Activated naive CD4-positive, alpha-beta T cell treated with anti-CD3 and anti-CD28 coated beads, Interleukin-2, amount 50 U/mL, for 16 hours (primary cell): ENCODE measurements around the gene NAGK.
"Not testable (repeated sequence)": the region's sequence is repeated elsewhere in the genome, so short reads cannot be mapped to it uniquely, and the experiment has no call there.

Experiments used
- DNase-seq: peaks from one replicate; pipeline ENCODE4 v3.0.0-alpha.2; 2020

NAGK gene

DNA sequence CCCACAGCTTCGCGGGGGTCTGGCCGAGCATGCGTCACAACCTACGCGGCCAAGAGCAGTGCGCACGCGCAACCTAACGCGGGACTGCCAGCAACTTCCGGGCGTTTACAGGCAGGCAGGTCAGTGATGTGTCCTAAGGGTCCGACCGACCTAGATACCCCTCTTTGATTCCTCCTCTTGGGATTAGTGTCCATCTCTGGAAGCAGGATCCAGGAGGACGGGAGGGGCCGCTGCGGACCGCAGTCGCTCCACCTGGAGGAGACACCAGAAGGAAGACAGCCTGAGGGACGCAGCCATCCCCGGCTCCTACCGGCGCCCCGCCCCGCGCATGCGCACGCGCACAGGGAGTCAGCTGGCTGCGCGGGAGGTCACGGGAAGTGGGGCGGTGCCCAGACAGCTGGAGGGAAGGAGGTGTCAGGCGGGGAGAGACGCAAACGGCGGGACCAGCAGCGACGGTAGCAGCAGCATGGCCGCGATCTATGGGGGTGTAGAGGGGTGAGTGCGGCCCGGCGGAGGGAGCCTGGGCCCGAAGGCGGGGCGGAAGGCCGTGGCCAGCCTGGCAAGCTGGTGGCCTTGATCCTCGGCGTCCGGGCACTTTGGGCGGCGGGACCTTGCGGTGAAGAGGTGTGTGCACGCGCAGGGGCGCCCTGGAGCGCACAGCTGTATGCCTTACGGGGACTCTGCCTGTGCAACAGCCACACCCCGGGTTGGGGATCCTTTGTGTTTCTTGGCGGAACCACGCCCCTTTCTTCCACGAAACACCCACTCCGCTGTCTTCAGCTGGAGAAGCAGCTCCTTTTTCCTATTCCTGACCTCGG lies at the start of gene NAGK:
Gene NAGK (plus strand): TSS at position 431 of the 818 bp plus-strand sequence. CDS start 36 bp downstream, at position 467.
- peak; percentile 98 for DNase-seq

DNA sequence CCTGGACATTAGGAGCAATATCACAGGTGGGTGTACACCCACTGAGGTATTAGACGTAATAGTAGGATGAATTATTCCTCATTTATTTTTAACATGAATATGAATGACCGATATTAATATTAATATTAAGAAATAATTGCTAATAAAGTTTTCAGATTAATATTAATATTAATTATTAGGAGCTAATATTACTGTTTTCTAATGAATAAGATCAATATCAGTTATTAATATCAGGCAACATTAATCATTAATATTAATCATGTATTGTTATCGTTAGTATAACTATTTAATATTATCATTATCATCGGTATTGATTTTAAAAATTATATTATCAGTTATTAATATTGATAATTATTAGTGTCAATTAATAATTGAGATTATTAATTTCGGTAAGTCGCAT lies 48.5 kb upstream of the NAGK start:
- DNase-seq: not testable (repeated sequence)

DNA sequence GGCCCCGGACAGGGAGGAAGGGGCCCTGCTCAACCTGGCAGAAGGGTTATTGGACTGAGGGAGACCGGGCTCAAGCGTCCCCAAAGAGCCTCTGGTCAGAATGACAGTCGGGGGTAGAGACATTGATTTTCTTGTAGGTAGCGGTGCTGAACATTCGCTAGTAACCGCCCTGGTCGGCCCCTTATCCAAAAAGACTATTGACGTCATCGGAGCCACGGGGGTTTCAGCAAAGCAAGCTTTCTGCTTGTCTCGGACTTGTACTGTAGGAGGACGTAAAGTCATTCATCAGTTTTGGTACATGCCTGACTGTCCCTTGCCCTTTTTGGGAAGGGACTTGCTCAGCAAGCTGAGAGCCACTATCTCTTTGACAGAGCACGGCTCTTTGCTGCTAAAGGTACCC lies 47.1 kb upstream of the NAGK start:
- not testable (repeated sequence) for DNase-seq

DNA sequence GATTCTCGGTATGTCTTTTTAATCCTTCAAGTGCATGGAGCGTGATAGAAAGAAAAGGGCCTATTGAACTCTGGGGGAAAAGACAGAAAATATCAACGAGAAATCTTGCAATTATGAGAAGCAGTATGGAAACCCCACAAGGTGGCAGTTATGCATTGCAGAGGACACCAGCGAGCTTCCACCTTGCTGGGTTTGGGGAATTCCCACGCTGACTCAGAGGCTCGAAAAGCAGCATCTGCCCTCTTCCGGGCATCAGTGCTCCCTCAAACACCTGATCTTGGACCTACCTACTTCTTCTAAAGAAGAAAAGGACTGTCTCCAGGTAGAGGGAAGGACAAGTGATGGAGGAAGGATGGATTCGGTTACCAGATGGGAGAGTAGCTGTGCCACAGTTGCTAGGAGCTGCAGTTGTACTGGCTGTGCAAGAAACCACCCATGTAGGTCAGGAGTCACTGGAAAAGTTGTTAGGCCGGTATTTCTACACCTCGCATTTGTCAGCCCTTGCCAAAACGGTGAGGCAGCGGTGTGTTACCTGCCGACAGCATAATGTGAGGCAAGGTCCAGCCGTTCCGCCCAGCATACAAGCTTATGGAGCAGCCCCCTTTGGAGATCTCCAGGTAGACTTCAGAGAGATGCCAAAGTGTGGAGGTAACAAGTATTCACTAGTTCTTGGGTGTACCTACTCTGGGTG lies 44.8 kb upstream of the NAGK start:
- peak; percentile 80 for DNase-seq

DNA sequence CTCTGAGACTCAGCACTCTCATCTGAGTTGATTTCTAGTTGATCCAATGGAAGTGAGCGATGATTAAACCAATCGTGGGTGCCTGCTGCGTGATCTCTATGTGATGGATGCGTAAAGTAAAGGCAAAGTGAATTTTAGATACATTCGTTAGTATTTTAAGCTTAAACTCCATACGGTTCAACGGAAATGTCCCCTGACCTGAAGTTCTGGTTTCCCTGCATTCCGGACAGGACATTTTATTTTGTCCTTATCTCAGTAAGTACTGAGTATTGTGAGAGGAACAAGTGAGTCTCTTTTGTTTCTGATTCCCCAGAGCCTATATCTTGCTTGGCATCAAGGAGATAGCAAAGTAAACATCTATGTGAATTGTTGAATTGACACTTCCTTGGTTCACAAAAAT lies 32.2 kb upstream of the NAGK start:
- DNase-seq: not testable (repeated sequence)

DNA sequence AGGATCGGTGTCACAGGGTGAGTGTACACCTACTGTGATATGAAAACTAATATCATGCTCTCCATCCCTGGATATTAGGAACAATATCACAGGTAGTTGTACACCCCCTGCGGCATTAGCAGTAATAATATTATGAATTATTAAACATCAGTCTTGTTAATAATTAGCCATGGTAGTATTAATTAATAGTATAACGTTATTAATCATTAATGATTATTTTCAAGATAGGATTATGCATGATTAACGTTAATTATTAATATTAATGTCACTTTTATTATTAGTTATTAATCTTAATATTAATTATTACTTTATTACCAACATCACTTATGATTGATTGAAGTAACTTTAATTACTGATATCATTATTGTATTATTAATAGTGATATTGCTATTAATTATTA lies 26.2 kb upstream of the NAGK start:
- DNase-seq: no peak

DNA sequence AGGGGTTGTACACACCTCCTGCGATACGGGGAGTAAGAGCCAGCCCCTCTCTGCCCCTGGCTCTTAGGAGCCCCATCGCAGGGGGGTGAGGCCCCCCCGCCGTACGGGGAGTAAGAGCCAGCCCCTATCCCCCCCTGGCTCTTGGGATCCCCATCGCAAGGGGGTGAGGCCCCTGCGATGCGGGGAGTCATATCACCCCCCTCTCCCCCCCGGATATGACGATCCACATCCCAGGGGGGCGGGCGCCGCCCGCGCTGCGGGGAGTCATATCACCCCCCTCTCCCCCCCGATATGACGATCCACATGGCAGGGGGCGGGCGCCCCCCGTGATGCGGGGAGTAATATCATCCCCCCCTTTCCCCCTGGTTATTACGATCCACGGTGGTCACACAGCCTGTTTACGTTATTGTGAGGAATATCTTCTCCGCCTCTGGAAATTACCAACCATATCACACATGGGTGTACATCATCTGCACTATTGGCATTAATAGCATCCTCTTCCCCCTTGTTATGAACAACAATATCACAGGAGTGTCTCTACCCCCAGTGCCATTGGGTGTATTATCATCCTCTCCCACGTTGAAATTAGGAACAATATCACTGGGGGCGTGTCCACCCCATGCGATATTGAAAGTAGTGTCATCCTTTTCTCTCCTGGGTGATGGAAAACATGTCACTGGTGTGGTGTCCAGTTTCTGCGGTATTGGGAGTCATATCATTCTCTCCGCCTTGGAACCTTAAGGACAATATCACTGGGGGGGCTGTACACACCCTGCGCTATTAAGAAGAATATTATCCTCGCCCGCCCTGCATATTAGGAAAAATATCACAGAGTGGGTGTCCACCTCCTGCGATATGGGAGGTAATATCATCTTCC lies 24.7 kb upstream of the NAGK start:
- DNase-seq: no peak

DNA sequence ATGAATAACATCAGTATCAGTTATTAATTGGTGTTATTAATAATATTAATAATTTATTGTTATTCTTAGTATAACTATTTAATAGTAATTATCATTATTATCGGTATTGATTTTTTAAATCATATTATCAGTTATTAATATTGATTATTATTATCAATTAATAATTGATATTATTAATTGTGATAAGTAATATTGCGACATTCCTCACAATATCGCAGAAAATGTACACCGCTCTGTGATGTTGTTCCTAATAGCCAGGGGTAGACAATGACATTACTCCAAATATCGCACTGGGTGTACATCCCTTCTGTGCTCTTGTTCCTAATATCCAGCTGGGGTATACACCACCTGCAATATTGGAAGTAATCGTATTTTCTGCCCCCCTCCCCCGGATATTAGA lies 23.3 kb upstream of the NAGK start:
- DNase-seq: no peak

DNA sequence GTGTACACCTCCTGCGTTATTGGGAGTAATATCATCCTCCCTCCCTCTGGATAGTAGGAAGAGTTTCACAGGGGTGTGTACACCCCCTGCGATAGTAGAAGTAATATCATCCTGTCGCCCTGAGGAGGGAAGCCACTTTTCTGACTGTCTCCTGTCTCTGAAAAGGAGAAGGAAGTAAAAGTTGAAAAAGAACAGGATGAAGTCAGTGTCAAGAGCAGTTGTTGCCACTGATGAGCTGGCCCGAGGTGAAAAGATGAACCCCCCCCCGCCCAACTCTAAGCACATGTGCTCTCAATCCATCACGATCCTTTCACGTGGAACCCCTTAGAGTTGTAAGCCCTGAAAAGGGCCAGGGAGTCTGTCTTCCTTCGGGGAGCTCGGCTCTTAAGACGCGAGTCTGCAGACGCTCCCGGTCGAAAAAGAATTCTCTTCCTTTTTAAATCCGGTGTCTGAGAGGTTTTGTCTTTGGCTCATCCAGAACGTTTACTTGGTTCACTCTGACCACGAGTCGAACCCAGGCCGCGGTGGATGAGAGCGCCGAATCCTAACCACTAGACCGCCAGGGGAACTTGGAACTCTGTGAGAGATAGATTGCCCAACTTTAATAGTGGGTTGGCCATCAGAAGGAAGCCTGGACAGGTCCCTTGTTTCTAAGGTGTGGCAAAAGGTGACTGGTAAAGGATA lies 22.4 kb upstream of the NAGK start:
- no peak for DNase-seq

DNA sequence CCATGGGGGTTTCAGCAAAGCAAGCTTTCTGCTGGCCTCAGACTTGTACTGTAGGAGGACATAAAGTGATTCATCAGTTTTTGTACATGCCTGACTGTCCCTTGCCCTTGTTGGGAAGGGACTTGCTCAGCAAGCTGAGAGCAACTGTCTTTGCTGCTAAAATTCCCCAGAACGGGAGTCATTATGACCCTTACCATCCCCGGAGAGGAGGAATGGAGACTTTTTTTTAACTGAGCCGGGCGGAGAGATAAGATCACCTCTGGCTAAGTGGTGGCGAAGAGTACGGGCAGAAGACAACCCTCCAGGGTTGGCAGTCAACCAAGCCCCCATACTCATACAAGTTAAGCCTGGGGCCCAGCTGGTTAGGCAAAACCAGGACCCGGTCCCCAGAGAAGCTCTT lies 20.4 kb upstream of the NAGK start:
- no peak for DNase-seq

DNA sequence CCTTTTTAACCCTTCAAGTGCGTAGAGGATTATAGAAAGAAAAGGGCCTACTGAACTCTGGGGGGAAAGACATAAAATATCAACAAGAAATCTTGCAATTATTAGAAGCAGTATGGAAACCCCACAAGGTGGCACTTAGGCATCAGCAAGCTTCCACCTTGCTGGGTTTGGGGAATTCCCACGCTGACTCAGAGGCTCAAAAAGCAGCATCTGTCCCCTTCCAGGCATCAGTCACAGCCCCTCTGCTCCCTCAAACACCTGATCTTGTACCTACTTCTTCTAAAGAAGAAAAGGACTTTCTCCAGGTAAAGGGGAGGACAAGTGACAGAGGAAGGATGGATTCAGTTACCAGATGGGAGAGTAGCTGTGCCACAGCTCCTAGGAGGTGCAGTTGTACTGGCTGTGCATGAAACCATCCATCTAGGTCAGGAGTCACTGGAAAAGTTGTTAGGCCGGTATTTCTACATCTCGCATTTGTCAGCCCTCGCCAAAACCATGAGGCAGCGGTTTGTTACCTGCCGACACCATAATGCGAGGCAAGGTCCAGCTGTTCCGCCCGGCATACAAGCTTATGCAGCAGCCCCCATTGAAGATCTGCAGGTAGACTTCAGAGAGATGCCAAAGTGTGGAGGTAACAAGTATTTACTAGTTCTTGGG lies 18.6 kb upstream of the NAGK start:
- peak; percentile 77 for DNase-seq

DNA sequence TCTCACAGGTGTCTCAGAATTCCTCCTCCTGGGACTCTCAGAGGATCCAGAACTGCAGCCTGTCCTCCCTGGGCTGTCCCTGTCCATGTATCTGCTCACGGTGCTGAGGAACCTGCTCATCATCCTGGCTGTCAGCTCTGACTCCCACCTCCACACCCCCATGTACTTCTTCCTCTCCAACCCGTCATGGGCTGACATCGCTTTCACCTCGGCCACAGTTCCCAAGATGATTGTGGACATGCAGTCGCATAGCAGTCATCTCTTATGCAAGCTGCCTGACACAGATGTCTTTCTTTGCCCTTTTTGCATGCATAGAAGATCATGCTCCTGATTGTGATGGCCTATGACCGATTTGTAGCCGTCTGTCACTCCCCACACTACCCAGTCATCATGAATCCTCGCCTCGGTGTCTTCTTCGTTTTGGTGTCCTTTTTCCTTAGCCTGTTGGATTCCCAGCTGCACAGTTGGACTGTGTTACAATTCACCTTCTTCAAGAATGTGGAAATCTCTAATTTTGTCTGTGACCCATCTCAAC lies 13.2 kb upstream of the NAGK start:
- not testable (repeated sequence) for DNase-seq

DNA sequence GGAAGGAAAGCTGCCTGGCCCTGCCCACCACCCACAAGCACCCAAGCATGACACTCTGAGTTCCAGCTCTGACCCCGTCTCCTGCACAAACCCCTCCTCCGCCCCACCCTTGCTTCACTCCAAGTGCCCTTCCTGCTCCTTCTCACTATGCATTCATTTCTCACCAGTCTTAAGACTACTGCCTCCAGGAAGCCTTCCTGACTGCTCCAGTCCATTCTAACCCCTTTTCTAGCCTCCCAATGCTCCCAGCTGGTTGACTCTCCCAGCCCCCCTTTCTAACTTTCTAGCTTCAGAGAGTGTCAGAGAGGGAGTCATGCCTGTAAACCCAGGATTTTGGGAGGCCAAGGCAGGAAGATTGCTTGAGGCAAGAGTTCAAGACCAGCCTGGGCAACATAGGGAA lies 8.2 kb upstream of the NAGK start:
- no peak for DNase-seq

DNA sequence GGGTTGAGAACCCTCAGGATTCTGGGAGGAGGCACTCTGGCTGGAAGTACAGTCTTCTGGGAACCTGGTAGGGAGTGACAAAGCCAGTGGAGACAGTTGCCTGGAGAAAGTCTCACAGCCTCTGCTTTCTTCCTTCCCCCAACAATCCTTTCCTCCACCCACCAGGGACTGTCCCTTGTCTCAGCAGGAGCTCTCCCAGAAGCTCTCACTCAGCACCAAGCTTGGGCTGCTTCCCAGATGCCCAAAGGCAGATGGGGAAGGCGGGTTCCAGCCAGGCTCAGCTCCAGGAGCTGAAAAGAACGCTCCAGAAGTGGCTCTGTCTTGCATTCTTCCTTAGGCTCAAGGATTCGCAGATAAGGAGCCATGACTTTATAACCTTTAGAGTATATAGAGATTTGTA lies 7.6 kb upstream of the NAGK start:
- DNase-seq: no peak

DNA sequence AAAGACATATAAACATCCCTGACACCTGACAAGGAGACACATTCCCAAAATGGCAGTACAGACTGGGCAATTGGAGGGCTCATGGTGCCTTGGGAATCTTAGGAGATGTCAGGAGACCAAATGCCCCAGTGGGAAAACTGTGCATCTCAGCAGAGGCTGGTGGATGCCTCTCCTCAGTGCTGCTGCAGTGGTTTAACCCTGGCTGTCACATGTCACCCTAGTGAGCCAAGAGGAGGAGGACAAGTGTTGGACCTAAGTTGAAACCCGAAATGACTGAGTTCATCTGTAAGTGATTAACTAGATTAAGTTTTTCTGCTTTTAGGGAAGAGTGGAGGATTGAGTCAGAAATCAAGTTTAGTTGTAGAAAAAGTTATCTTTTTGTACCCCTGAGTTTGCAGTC lies 5.2 kb upstream of the NAGK start:
- DNase-seq: no peak

DNA sequence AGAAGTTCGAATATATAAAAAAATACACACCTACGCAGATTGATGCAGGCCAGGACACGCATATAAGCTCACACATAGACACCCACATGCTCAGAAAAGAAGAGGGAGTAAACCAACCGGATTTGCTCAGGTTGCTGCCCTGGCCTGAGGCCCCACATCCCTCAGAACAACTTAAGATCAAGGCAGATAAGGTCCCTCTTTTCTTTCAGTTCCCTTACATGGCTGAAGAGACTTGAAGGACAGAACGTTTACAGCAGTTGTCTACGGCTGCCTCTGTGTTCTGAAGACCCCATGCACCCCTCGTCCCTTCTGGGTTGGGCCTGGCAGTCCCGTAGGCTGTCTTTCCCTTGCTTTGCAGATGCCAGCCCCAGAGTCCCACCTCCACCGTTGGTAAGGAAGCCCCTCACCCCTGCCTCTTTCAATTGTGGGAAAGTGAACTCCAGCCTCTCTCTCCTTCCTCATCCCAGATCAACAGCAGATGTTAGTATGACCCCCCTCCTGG lies 4.3 kb upstream of the NAGK start:
- DNase-seq: no peak

DNA sequence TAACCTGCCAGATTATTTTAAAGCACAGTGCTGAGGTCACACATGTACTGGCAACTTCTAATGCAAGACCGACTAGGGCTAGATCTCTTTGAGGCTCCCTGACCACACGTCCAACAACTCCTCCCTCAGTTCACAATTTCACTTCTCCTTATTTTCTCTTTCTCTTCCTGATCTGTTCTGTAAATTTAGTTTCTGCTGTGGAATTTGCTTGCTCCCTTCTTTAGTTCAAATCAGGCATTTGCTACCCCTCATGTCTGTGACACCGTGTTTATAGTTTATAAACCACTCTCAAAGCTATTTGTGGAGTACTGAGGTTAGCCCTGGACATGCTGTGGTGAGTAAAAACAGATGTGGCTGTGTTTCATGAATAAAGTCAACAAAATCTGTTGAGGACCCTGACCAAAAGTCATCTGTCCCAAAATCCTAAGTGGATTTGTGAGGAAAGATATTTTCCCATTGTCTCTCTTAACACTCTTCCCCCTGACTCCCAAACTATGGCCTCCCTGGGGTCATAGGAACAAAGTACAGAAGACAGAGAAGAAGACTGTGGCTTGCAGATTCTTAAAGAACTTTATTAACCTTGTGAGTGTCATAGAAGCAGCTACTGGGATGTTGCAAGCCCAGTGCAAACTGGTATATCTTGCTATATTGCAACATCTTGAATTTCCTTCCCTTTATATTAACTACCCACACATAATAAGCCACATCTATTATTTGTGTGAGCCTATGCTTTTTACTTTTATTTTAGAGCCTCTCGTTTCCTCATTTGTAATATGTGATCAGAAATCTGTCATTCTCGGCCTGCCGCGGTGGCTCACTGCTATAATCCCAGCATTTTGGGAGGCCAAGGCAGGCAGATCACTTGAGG lies 3.5 kb upstream of the NAGK start:
- no peak for DNase-seq

DNA sequence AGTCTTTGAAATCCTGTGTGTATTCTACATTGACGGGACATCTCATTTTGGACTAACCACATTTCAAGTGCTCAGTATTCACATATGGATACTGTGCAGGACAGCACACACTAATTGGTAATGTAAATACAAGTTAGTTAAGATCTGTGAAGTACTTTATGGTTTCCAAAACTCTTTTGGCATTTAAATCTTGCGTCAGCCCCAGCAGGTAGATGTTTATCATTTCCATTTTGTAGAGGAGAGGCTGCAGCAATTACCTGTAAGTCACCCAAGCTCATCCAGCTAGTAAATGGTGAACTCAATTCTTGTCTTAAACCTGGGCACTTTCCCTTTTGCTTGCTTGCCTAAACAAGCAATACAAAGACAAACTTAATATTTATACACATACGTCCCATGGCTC lies 1.6 kb upstream of the NAGK start:
- DNase-seq: no peak

DNA sequence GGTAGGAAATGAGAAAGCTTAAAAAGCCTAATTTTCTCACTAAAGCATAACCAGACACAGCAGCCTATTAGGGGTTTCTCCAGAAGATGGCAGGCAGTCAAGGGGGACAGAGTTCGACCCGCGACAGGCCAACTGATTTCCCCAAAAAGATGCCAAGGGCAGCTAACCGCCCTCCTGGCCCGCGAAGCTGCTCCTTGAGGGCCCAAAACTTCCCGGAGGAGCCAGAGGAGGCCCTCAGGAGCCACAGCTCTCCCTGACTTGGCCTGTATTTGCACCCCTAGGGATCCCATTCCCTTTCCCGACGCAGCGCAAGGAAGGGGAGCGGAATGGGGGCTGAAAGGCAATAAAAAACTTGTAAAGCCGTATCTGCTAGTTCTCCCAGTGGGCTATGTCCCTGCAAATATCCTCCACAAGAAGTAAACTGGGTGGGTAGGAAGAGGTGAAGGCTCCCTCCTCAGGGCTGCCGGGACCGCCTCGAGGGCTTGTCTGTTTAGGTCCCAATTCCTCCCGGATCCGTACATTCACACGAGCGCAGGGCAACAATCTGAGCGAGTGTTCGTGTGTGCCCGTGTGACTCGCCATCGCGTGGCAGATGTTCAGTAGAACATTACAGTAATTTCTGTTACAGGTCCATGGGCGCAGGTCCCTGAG lies 756 bp upstream of the NAGK start:
- no peak for DNase-seq

DNA sequence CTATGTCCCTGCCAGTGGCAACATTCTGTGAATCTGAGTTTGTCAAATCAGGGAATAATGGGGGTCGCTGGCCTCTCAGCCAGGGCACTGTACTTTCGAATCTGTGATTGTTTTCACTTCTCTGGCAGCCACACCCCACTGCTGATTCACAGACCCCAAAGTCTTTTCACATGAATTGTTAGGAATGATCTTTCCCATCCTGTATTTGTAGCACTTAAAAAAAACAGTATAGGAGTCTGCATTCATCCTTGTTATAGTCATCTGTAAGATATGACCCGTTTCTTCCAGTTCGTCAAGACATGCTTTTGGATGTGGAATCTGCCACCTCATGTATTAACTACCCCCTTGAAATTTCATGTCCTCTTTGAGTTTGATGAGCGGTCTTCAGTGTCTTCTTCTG lies 928 bp downstream of the NAGK start:
- DNase-seq: no peak
